Dermis blood vessel endothelial cell (primary cell): ENCODE data around the gene RPL11. TPM values are rescaled to one million over a fixed set of nuclear protein-coding genes. Genes with fewer than 3 reads are reported as not detected.
"Not testable (repeated sequence)": the region's sequence is repeated elsewhere in the genome, so short reads cannot be mapped to it uniquely, and the experiment has no call there.

ENCODE experiments used
- DNase-seq: peaks from one replicate; pipeline ENCODE4 v3.0.0; 2010
- total RNA-seq: library from RNA; depleted of rRNA; stranded (reverse); fragments of >200 nt; gene quantifications from 2 replicates; pipeline ENCODE4 v1.2.3, GENCODE V29; 2014

Gene RPL11
- total RNA-seq, 1 donor from 2014 or later: 1,099 TPM

DNA sequence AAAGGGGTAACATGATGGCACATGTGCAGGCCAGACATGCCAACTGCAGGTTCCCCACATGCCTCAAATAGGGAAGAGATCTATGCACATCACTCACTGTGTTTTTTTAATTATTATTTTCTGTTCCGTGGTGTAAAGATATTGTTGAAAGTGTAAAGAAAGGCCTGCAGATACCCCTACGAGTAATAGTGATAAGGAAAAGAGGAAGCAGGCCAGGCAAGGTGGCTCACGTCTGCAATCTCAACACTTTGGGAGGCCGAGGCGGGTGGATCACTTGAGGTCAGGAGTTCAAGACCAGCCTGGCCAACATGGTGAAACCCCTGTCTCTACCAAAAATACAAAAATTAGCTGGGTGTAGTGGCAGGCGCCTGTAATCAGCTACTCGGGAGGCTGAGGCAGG lies 6.4 kb upstream of the RPL11 start:
- not testable (repeated sequence) for DNase-seq

DNA sequence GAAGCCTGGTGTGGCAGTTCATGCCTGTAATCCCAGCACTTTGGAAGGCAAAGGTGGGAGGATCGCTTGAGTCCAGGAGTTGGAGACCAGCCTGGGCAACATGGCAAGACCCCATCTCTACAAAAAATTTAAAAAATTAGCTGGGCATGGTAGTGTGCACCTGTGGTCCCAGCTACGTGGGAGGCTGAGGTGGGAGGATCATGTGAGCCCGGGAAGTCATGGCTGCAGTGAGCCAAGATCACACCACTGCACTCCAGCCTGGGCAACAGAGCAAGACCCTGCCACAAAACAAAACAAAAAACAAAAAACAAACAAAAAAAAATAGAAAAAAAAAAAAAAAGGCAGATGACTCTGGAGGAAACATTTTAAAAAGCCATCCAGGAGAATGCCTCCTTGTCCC lies 3.9 kb upstream of the RPL11 start:
- DNase-seq: not testable (repeated sequence)

DNA sequence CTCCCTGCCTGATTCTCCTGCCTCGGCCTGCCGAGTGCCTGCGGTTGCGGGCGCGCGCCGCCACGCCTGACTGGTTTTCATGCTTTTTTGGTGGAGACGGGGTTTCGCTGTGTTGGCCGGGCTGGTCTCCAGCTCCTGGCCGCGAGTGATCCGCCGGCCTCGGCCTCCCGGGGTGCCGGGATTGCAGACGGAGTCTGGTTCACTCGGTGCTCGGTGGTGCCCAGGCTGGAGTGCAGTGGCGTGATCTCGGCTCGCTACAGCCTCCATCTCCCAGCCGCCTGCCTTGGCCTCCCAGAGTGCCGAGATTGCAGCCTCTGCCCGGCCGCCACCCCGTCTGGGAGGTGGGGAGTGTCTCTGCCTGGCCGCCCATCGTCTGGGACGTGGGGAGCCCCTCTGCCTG lies 3.3 kb upstream of the RPL11 start:
- not testable (repeated sequence) for DNase-seq

DNA sequence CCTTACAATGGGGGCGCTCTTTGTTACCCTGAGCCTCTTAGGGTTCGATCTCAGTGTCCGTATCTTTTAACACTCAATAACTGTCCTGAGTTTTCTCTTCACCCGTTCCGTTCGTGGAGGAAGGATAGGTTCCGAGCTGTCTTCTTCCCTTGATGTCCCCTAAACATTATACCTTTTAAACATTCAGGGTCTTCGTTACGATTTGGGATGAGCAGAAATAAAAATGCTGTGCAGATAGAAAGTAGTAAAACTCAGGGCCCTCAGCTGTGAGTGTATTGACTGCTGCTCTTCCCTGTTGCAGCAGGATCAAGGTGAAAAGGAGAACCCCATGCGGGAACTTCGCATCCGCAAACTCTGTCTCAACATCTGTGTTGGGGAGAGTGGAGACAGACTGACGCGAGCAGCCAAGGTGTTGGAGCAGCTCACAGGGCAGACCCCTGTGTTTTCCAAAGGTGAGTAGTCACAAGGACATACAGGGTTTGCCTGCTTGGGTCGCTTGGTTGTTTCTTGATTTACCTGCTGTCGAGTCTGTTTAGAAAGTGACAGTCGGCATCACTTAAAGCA lies 784 bp downstream of the RPL11 start:
- DNase-seq: peak; percentile 12

DNA sequence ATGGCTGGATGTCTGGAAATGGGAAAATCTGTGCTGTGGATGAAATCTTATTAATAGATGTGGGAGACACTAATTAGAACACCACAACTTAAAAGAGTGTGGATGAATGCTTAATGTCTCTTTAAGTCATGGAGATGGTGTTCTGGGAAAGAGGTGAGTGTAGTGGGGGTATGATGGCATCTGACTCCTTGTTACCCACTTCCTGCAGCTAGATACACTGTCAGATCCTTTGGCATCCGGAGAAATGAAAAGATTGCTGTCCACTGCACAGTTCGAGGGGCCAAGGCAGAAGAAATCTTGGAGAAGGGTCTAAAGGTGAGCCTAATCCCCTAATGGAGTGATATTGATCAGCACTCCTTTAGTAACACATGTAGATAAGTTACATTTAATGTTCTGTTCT lies 2.0 kb downstream of the RPL11 start:
- no peak for DNase-seq

DNA sequence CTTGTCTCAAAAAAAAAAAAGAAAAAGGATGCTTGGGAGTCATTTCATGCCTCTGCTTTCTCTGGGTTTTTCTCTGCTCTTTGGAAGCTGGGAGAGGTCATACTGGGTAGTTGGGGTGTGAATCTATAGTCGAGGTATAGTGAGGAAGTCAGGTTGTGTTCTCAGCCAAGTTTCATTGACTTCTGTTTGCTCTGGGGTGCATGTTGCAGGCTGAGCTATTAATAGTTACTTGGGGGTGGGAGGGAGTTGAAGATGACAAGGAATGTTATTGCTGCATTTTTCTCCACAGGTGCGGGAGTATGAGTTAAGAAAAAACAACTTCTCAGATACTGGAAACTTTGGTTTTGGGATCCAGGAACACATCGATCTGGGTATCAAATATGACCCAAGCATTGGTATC lies 2.8 kb downstream of the RPL11 start:
- DNase-seq: no peak

DNA sequence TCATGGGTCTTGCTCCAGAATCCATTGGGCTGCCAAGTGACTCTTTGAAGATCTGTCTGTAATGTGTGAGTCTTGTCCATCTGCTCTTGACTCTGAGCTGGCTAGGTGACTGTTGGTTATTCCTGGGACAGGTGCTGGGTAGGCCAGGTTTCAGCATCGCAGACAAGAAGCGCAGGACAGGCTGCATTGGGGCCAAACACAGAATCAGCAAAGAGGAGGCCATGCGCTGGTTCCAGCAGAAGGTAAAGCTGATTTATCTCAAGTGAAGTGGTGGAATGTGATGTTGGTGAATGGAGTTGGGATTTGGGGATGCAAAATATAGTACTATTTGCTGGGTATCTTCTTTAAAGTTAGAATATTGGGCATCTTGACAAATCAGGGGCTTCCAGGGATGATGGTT lies 4.1 kb downstream of the RPL11 start:
- no peak for DNase-seq

DNA sequence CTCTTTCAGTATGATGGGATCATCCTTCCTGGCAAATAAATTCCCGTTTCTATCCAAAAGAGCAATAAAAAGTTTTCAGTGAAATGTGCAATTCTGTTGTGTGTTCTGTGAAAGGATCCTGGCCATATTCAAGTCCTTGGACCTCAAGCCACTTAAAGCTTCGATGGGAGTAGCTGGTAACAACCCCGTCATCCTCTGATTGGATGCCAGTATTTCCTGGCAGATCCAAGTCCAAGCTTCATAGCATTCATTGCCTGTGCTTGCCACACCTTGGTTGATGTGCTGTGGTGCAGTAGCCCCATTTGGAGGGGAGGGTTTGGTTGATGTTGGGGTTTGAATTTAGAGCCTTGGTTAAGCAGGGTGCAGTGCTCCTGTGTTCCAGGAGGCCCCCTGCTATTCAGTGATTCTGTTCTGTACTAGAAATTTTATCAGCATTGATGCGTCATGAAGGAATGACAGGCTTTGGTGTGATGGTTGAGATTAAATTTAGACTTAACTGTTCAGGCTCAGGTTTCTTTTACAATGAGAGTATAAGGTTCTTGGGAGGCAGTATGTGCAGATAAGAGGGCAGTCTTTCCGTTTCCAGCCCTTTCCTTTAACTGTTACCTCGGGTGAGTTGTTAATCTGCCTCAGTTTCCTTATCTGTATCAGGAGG lies 4.9 kb downstream of the RPL11 start:
- DNase-seq: peak; percentile 8

DNA sequence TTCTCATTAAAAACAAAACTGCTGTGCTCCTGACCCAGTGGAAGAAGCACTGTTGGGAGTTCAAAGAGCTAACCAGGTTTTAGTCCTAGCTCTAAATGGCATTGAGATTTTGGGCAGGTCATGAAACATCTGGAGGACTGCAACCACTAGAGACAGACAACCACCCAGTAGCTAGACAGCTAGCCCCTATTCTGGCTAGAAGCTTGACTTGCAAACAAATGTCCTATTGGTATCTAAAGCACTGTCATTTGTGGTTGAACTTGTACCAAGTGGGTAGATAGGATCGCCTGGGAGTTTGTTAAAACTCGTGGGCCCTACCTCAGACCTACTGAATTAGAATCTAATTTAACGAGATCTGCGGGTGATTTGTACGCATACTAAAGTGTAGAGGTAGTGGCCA lies 6.9 kb downstream of the RPL11 start:
- no peak for DNase-seq

DNA sequence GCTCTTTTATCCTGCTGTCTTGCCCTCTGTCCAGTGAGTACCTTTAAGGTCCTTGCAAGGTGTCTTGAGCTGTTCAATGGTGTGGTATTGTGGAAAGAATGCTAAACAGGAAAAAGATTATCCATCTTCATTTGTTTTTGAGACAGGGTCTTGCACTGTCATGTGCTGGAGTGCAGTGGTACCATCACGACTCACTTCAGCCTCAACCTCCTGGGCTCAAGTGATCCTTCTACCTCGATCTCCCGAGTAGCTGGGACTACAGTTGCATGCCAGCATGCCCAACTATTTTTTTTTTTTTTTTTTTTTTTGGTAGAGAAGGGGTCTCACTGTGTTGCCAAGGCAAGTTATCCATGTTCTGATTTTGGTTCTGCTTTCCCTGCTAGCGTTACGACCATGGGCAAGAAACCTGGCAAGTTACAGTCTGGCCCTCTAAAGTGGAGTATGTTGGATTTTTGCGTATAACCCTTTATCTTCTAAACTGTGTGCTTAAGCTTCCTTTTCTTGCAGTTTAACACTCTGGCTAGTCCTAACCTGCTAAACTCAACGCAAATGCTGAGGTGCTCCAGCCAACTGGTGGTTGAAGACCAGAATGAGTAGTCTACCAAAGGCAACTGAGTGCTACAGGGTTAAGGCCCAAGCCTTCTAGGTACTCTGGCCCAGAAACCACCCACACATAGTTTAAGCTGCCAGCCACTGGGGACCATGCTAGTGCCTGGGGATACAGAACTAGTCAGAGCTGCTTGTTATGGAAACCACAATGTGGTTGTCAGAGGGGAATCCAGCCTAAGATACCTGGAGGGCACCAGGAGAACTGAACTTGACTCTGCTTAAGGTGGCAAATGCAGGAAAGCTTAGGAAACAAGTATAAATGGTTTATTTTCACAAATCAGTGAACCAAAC lies 7.9 kb downstream of the RPL11 start:
- DNase-seq: no peak

DNA sequence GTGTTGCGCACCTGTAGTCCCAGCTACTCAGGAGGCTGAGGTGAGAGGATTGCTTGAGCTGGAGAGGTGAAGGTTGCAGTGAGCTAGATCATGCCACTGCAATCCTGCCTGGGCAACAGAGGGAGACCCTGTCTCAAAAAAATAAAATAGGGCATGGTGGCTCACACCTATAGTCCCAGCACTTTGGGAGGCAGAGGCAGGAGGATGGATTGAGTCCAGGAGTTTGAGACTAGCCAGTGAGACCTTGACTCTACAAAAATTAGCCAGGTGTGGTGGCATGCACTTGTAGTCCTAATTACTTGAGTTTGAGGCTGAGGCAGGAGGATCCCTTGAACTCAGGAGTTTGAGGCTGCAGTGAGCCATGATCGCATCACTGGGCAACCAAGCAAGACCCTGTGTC lies 9.7 kb downstream of the RPL11 start:
- no peak for DNase-seq

DNA sequence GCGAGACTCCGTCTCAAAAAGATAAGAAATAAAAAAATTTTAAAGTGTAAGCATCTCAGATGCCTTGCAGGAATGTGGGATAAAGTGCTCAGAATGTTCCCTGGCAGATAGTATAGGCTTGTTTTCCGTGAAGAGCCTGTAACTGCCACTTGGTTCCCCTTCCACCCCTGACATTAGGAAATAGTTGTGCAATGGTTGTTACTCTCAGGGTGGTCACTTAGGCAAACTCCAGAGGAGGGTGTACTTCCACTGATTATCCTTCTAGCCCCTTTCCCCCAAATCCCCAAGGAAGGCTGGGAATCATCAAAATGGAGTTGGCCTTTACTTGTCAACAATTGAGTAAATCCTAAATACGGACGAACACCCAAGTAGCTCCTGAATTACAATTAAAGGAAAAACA lies 10.4 kb downstream of the RPL11 start:
- no peak for DNase-seq

DNA sequence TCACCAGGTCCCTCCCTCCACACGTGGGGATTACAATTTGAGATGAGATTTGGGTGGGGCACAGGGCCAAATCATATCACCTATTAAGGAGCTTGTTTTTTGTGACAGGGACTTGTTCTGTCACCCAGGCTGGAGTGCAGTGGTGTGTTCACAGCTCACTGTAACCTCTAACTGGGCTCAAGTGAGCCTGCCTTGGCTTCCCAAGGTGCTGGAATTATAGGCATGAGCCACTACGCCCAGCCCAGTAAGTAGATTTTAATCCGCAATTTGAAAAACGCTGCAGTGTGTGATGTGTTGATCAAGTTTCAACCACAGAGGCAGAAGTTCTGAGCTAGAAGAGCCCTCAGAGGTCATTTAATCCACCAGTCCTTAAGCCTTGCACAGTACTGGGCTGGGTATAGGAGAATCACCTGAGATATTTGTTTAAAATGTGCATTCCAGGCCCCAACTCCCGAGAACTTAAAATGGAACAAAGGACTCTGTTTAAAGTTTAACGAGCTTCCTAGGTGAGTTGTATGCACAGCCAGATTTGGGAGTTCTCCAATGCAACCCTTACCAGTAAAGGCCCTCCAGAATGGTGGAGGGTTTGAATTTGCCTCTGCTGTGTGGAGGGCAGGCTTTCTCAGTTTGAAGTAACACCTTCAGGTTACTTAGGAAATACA lies 13.4 kb downstream of the RPL11 start:
- no peak for DNase-seq

DNA sequence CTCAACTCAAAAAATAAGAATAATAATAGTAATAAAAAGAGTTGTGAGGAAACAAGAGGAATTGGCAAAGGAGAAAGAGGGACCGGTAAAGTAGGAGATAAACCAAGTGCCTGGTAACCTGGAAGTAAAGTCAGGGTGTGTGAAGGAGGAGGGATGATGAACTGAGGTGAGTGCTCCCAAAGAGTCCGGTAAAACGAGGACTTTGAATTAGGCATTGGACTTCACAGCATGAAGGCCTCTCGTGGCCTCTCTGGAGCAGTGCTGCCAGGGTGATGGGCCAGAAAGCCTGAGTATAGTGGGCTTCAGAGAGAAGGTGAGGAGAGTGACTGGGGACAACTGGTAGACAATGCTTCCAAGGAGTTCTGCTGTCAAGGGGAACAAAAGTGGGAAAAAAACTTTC lies 17.6 kb downstream of the RPL11 start:
- DNase-seq: no peak

DNA sequence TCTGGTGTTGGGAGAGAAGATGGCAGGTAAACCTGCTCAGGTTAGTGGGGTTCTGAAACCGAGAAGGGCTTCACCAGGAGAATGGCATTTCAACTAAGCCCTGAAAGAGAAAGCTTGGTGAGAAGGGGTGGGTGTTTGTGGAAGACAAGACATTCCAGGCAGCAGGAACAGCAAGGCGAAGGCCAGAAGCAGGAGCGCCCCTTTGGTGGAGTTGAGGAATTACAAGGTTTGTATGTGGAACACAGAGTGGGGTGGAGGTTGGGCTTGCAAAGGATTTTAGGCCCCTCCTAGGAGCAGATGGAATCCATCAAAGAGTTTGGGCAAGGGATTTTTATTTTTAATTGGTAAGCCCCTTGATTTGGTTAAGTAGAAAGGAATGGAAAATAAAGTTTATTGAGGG lies 26.9 kb downstream of the RPL11 start:
- DNase-seq: peak; percentile 49

DNA sequence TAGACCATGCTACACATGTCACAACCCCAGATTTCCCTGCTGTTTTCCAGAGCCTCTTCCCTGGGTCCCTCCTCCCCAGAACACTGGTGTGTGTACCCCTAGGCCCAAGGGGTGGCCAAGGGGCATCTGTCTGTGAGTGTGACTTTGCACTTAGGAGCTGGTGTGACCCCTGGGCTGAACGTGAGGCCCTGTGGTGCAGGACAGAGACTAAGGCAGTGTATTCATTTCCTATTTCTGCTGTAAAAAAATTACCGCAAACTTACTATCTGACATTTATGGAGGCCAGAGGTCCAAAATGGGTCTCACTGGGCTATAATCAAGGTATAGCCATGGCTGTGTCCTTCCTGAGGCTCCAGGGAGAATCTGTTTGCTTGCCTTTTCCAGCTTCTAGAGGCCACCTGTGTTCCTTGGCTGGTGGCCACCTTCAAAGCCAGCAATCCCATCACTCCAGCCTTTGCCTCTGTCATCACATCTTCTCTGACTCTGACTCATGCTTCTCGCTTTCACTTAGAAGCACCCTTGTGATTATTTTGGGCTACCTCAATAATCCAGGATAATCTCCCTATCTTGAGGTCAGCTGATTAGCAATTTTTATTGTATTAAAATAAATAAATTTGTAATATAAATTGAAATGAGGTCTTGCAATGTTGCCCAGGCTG lies 27.7 kb downstream of the RPL11 start:
- no peak for DNase-seq

DNA sequence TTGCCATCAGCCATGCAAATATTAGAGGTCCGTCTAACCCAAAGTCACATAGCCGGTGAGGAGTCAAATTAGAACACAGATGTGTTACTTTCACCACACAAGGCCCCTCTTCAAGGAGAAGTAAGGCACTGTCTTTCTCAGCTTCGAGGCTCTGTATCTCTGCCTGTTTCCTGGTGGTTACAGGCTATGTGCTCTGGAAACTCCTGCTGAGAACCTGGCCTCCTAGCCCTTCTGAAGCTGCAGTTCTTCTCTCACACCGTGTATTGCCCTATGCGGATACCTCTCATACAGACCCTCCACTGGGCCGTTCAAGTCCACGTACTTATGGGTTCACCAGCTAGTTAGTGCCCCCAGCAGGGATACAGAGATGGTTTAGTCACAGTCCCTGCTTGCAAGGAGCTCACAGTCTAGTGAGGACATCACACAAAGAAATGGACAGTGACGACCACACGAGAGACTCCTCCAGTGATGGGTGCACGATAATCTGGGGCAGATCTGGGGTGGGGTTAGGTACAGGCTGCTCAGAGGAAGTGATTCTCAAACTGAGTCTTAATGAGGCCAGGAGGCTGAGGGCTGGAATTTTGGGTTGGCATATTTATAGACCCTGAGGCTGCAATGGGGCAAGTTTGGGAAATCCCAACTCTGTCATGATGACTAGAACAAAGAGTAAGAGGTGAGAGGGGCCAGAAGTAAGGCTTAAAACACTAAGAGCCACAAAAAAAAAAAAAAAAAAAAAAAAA lies 28.8 kb downstream of the RPL11 start:
- no peak for DNase-seq

DNA sequence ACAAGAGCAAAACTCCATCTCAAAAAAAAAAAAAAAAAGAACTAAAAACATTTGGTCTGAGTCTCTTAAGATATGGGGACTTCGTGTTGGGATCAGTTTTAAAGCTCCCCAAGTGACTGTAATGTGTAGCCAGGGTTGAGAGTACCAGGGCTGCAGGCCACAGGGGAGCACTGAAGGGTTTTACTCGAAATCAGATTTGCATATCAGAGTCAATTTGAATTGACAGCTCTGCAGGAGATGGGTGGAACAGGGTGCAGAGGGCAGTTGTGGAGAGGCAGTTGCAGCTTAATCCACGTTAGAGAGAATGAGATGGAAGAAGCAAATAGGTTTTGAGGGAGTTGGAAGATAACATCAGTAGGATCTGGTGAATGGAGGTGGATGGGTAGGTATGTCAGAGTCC lies 31.0 kb downstream of the RPL11 start:
- DNase-seq: no peak

DNA sequence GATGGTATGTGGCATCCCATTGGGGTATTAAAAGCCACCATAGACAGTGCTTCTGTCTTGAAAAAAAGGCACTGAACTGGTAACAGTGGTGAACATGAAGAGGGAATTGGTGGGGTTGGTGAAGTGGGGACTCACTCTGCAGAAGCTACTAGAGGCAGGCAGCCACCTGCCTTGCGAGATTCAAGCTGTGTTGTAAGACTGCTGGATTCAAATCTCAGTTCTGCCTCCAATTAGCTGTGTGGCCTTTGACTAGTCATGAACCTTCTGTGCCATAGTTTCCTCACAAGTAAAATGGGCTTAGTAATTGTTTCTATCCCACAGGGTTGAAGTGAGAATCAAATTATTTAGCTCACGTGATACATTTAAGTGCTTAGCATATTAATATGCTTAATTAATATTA lies 35.1 kb downstream of the RPL11 start:
- no peak for DNase-seq

DNA sequence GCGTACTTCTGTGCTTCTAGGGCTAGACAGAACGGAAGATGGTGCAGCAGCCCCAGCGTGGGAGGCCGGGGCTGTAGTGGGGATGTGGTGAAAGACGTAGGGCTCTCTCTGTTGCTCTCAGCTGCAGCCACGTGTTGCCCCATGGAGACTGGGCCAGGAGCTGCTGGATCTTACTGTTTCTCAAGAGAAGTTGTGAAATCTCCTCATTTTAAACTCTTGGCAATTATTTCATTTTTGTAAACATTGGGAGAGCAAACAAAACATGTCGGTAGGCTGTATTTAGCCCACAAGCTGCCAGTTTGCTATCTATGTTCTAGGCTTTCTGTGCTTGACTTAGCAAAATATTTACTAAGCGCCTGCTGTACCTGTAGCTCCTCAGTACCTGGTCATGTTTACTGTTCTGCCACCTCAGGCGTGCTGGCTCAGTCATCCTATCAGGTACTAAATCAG lies 35.8 kb downstream of the RPL11 start:
- DNase-seq: no peak

DNA sequence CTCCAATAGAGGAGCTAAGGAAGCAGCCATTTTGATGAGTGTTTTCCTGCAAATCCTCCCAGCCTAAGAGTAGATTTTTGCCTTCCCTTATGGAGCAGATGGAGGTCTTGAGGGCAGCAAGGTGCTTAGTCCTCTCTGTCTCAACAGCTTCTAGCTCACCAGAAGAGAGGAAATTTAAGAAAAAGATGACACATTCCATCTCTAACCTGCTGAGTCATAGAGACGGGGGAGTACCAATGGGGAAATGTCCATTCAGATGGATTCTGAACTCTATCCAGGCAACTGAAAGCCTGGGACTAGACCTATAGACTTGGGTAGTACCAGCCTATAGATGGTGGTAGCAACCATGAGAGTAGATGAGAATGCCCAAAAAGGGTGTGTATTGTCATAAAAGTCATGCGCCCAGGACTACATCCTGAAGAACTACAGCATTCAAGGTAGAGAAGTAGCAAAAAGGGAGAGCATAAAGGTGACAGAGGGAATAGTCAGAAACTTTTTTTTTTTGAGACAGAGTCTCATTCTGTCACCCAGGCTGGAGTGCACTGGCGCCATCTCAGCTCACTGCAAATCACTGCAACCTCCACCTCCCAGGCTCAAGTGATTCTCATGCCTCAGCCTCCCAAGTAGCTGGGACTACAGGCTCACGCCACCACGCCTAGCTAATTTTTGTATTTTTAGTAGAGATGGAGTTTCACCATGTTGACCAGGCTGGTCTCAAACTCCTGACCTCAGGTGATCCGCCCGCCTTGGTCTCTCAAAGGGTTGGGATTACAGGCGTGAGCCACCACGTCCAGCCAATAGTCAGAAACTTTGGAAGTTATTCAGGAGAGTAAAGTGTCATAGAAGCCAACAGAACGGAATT lies 41.0 kb downstream of the RPL11 start:
- DNase-seq: no peak
